OCI-LY7 (cell line): Measurements from ENCODE around the gene CASQ1. TPM values are rescaled to one million over a fixed set of nuclear protein-coding genes. Genes with fewer than 3 reads are reported as not detected.

Source experiments
- BruUV-seq: library from RNA; stranded (reverse); fragments of 400-500 nt; replicated peaks from 2 replicates; lab custom pipeline; 2021; lab: Mats Ljungman, UMichigan
- CTCF ChIA-PET: fragments of 300-600 bp; sonication (Branson Sonifier 250); formaldehyde crosslinking; loops from one replicate; lab custom pipeline; 2022; ENCODE audit warnings: antibody characterized with exemption; ENCODE audit not compliant: unreplicated experiment; lab: Charles Lee
- POLR2A ChIA-PET: fragments of 300-600 bp; sonication (Branson Sonifier 250); formaldehyde crosslinking; loops from one replicate; lab custom pipeline; 2022; ENCODE audit warnings: antibody characterized with exemption; lab: Charles Lee
- DNase-seq: peaks from one replicate; pipeline ENCODE4 v3.0.0-alpha.2; 2015; ENCODE audit warnings: low spot score
- H2AFZ ChIP-seq: fragments of 200-600 bp; sonication (generic), shearing (Covaris generic); 2 replicates; pipeline ENCODE4 v1.6.1; 2014; ENCODE audit warnings: mild to moderate bottlenecking, antibody characterized with exemption, low read length, moderate library complexity
- H3K27ac ChIP-seq: fragments of 200-600 bp; sonication (generic); 2 replicates; pipeline ENCODE4 v1.5.1; 2014; ENCODE audit warnings: mixed run types, low read depth, mild to moderate bottlenecking, moderate library complexity, low read length, inconsistent platforms; ENCODE audit not compliant: poor library complexity, severe bottlenecking
- H3K36me3 ChIP-seq: fragments of 200-600 bp; sonication (generic); 2 replicates; pipeline ENCODE4 v1.6.1; 2014; ENCODE audit warnings: mild to moderate bottlenecking, antibody characterized with exemption, low read length, moderate library complexity, mixed read lengths; ENCODE audit not compliant: insufficient read depth
- H3K4me1 ChIP-seq: fragments of 200-600 bp; sonication (generic); 2 replicates; pipeline ENCODE4 v1.5.1; 2014; ENCODE audit warnings: mild to moderate bottlenecking, low read length; ENCODE audit not compliant: insufficient read depth, poor library complexity, severe bottlenecking
- H3K4me2 ChIP-seq: fragments of 200-600 bp; sonication (generic); 2 replicates; pipeline ENCODE4 v1.6.1; 2014; ENCODE audit warnings: mild to moderate bottlenecking, low read length
- H3K4me3 ChIP-seq: fragments of 200-600 bp; sonication (generic); 2 replicates; pipeline ENCODE4 v1.5.1; 2014; ENCODE audit warnings: mild to moderate bottlenecking, low read depth, low read length; ENCODE audit not compliant: poor library complexity, severe bottlenecking
- H3K79me2 ChIP-seq: fragments of 200-600 bp; sonication (generic); 2 replicates; pipeline ENCODE4 v1.6.1; 2016; ENCODE audit warnings: low read depth, mild to moderate bottlenecking, low read length, moderate library complexity, mixed read lengths; ENCODE audit not compliant: insufficient read depth
- H3K9me2 ChIP-seq: fragments of 200-600 bp; sonication (generic); 2 replicates; pipeline ENCODE4 v1.6.1; 2016; ENCODE audit warnings: mild to moderate bottlenecking, low read length, mixed read lengths; ENCODE audit not compliant: insufficient read depth
- H3K9me3 ChIP-seq: fragments of 200-600 bp; sonication (generic); 2 replicates; pipeline ENCODE4 v1.6.1; 2014; ENCODE audit warnings: mild to moderate bottlenecking, mixed run types, low read length, mixed read lengths
- H4K20me1 ChIP-seq: fragments of 200-600 bp; sonication (generic); 2 replicates; pipeline ENCODE4 v1.6.1; 2014; ENCODE audit warnings: mild to moderate bottlenecking, antibody characterized with exemption, low read length, moderate library complexity, mixed read lengths; ENCODE audit not compliant: insufficient read depth
- CTCF ChIP-seq: fragments of 200-600 bp; sonication (generic); conservative IDR thresholded peaks from 2 replicates; pipeline ENCODE4 v1.5.1; 2014; ENCODE audit warnings: mild to moderate bottlenecking, antibody characterized with exemption, low read length, moderate library complexity, mixed read lengths
- EZH2phosphoT487 ChIP-seq: fragments of 200-600 bp; sonication (generic); IDR thresholded peaks from 2 replicates; pipeline ENCODE4 v1.6.1; 2018; ENCODE audit warnings: low read depth, borderline replicate concordance, mild to moderate bottlenecking, mixed run types, antibody characterized with exemption, low read length, moderate library complexity, mixed read lengths
- intact Hi-C: fragments of 100-400 bp; cut with micrococcal nuclease; formaldehyde crosslinking; loops from one replicate; pipeline ENCODE4 v1.10.0; 2022; ENCODE audit not compliant: unreplicated experiment
- total RNA-seq, 2 experiments: library from RNA; depleted of rRNA in 1 of 2; stranded (reverse); fragments of >200 nt in 1 of 2; shearing (Covaris generic) in 1 of 2; gene quantifications; 2 replicates each; pipeline ENCODE4 v1.2.3, GENCODE V29; 2014 to 2022

The CASQ1 gene
- total RNA-seq, 2 experiments from 2014 or later, result not detected

DNA sequence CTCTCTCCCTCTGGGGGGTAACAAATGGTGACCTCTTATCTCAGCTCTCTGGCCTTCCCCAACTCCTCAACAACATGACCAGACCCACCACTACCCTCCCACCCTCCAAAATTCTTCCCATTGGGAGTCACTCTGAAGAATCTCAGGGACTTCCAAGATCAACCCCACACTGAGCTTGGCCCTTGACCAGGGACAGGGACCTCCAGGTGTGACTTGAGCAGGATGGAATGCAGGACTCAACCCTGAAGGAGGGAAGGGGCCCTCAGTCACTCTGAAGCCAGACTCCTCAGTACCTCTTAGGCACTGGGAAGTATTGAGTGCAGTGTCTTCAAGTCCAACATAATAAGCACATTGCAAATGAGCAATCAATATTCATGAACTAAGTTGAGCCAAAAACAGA lies 1.9 kb downstream of the CASQ1 start:
- Histone ChIP-seq H3K9me2 (no peaks in the 10 kb centered on the region), H3K9me3 (no peaks in the 10 kb centered on the region), H3K27ac (no peak overlapping the region), H4K20me1 (no peaks in the 10 kb centered on the region), H3K4me3 (no peak overlapping the region), H3K4me2 (no peak overlapping the region), H3K79me2 (no peaks in the 10 kb centered on the region), H2AFZ (no peak overlapping the region), H3K4me1 (peaks cover 7% of the 10 kb centered on the region), H3K36me3 (no peaks in the 10 kb centered on the region)
- DNase-seq, result no peak
- no TSS peak for BruUV-seq
- CTCF ChIA-PET, result interaction anchor here (1.6 to 1.7 kb wide), 2 partner anchors 59 to 99 kb away, joined by 6 to 12 read pairs; no protein-coding TSS in a partner anchor
- POLR2A ChIA-PET, result interaction anchor here (1.2 to 2.2 kb wide), 3 partner anchors 12 to 184 kb away, joined by 3 to 9 read pairs (median 7); no protein-coding TSS in a partner anchor
- TF ChIP-seq EZH2phosphoT487 (no peak), CTCF (no peak)
- intact Hi-C loops, result no loop called here

DNA sequence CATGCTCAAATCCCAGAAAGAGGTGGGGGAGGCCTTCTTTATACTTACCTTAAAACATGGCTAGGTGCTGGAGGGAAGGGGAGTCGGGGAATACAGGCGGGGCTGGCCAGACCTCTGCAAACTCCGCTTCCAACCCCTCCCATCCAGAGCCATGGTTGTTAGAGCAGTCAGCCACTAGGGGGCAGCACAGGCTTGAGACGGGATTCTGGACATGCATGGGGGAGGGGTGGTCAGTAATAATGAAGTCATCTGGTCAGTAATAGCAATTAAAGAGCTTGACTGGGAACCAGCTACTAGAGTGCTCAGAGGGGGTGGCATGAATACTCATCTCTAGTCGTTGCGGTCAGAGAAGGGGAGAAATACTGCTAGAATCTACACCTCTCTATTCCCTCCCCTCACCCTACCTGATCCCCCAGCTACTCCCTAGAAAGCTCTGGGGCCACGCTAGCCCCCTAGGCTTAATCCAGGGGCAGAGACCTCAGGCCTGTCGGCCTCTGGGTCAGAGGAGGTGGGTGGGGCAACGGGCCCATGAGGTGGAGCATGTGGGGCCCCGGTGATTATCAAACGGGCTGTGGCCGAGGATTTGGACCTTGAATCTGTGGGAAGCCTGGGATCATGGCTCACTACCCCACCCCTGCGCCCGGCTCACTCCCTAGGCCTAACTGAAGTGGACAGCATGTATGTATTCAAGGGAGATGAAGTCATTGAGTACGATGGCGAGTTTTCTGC lies 2.9 kb downstream of the CASQ1 start:
- Histone ChIP-seq H3K4me3 (no peak overlapping the region), H4K20me1 (no peaks in the 10 kb centered on the region), H3K36me3 (no peaks in the 10 kb centered on the region), H3K9me3 (no peaks in the 10 kb centered on the region), H3K79me2 (no peaks in the 10 kb centered on the region), H3K4me1 (peaks cover 7% of the 10 kb centered on the region), H3K27ac (no peak overlapping the region), H3K4me2 (peak overlapping the region; percentile 6; the same call in 1 of the 2 replicates), H2AFZ (no peak overlapping the region; the same call in 1 of the 2 replicates), H3K9me2 (no peaks in the 10 kb centered on the region)
- TF ChIP-seq CTCF (peak; percentile 96), EZH2phosphoT487 (no peak)
- BruUV-seq, result no TSS peak
- peak; percentile 83 for DNase-seq
- POLR2A ChIA-PET, result interaction anchor here (0.7 to 2.2 kb wide), 3 partner anchors 11 to 99 kb away, joined by 4 to 9 read pairs (median 7); no protein-coding TSS in a partner anchor
- intact Hi-C loops, result loop anchor here (1.0 kb wide), 5 partner anchors 26 to 183 kb away; no protein-coding TSS in a partner anchor
- CTCF ChIA-PET, result interaction anchor here (0.5 to 1.6 kb wide), 9 partner anchors 8 to 184 kb away, joined by 3 to 12 read pairs (median 5); partner anchors contain the start of gene PEX19
